NCI-H1694 (cell line): ENCODE data around the gene LYST.
"Not testable (repeated sequence)": the region's sequence is repeated elsewhere in the genome, so short reads cannot be mapped to it uniquely, and the experiment has no call there.

Experiments
- DNase-seq: peaks from one replicate; lab custom pipeline; 2025; lab: John Stamatoyannopoulos, UW

Gene LYST

DNA sequence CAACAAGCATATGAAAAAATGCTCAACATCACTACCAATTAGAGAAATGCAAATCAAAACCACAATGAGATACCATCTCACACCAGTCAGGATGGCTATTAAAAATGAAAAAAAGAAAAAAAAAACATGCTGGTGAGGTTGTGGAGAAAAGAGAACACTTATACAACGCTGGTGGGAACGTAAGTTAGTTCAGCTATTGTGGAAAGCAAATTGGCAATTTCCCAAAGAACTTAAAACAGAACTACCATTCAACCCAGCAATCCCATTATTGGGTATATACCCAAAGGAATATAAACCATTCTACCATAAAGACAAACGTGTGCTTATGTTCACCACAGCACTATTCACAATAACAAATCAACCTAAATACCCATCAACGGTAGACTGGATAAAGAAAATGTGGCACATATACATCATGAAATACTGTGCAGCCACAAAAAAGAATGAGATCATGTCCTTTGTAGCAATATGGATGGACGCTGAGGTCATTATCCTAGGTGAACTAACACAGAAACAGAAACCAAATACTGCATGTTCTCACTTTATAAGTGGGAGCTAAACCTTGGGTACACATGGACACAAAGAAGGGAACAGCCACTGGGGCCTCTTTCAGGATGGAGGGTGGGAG is 49.5 kb downstream of the LYST start:
- no peak for DNase-seq

DNA sequence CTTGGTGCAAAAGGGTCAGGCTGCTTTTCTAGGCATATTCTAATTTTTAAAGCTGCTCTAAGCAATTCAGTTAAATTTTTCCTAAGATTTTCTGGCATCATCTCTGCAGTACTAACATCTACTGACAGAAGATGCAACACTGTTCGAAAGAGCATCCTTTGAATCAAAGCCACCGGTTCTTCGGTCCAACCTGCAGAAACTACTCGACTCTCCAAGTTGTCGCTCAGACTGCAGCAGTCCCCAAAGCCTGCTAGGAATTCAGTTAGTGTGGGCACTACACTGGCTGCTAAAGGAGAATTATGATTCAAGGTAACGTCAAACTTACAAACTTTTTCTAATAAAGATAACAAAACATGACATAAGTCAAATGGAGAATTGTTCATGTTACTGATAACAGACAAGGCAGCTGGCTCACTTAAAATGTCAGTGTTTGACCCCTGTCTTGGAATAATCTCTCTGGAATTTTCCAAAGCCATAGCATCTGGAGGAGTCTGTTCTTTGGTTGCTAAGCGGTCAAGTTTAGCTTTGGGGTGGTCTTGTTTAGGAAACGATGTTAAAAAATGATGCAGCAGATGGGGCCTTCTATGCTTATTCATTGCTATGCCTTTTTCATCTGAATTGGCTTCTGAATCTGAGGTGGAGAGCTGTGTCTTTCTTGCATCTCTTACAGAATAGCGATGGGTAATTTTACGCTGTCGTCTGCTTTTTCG is 56.9 kb downstream of the LYST start:
- DNase-seq: no peak

DNA sequence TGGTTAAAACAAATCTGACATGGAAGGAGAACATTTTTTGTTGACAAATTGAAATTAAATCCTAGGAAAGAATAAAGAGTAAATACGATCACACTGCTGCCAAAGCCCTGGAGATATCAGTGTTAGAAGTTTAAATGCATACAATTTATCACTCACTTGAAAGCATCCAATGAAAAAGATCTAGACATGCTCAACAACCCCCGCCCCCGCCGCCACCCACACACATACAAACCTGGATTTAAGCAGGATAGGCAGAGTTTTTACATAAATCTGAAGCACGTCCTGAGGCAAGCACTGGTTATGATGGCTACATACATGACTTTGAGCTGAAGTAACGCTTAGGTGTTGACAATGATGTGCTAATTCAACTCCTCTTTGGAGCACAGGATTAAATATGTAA is 58.5 kb downstream of the LYST start:
- no peak for DNase-seq

DNA sequence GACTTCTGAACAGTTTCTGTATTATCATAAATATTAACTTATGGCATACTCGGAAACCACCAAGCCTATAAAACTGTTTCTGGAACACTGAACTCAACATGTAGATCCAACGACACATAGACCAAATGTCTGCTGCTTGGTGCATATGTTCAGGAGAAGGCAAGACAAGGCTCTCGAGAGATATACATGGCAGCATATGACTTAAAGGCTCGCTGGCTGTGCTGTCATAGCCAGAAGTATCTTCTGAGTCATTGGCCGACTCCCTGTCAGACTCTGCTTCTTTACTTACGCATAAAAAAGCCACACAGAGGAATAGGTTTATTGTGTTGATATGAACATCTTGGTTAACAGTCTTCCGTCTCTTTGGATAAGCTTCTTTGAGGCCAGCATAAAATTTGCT is 60.6 kb downstream of the LYST start:
- no peak for DNase-seq

DNA sequence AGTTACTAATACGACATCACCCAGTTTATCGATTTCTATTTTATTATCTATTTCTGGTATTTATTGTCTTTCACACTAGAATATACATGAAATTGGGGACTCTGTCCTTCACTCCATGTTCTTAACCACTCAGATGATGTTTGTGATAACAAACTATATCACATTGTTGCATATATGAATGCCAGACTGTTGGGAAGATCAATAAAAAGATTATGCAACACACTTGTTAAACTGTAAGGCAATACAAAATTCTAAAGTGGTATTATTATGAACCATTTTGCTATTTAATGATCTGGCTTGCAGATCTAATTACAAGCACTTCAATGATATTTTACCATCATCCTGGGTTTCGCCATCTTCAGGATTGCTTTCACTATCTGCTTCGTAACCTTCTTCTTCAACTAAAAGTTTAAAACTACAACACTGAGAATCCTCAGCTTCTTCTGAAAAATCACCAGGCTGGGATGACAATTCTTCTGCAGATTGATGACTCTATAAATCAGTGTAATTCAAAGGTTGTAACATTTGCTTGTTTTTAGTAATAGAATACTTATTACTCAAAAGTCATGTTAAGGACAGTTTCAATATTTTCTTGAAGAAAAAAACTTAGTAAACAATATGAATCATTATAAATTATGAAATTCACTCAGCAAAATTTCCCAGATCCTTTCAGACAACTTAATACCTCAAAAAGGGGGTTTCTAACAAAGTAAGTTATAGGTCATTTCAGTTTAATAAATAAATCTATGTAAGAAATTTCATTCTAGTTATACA is 63.9 kb downstream of the LYST start:
- no peak for DNase-seq

DNA sequence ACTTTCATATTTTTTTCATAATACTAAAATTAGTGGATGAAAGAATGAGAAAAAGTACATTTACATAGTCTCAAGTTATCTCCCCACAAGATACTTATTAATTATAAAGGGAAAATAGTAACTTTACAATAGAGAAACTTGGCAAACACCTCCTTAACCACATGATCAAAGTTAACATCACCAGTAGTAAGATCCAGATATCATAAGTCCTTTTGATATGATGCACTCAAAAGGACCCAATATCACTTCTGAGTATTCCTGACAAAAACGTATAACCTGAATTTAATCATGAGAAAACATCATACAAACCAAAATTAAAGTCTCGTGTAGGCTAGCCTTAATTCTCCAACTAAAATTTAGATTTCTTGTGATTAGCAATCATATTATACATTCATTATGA is 67.4 kb downstream of the LYST start:
- DNase-seq: no peak

DNA sequence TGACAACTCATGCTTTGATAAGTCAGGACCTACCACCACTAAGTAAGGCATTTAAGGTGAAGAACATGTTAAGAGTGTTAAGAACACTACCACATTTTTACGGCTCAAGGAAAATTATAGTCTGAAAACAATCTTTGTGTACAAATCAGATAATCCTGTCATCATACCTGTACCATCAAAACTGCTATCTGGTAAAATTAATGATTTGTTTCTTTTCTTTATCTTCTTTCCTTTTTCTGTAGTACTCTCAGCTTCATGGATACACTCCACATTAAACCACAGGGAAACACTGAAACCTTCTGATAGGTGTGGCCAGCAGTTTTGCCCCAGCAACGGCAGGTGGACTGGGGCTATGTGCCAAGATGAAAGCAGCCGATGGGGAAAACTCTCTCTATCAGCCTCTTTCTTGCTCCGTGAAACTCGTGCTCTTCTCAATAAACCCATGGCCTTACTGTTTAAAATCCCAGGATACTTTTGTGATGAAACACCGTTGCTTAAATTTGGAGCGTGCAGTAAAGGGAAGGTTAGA is 75.1 kb downstream of the LYST start:
- DNase-seq: no peak

DNA sequence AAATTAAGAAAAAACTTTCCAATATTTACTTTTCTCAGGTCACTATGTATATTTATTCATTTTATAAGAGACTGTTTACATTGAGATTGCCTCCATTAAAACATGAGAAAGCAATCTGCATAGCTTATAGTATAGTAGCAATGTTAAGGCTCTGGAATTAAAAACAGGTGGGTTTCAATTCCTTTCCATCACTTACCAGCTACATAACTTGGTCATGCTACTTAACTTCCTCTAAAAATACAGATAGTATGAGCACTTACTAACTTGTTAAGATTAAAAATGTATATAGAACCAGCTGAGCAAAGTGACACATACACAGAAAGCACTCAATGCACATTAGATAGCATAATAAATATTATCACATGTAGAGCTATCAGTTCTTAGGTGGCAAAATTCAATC is 76.6 kb downstream of the LYST start:
- no peak for DNase-seq

DNA sequence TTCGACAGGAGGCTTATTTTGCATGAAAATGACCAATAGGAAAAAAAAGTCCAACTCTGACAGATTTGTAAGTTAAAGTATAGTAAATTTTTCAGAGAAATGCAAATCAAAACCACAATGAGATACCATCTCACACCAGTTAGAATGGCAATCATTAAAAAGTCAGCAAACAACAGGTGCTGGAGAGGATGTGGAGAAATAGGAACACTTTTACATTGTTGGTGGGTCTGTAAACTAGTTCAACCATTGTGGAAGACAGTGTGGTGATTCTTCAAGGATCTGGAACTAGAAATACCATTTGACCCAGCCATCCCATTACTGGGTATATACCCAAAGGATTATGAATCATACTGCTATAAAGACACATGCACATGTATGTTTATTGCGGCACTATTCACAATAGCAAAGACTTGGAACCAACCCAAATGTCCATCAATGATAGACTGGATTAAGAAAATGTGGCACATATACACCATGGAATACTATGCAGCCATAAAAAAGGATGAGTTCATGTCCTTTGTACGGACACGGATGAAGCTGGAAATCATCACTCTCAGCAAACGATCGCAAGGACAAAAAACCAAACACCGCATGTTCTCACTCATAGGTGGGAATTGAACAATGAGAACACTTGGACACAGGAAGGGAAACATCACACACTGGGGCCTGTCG is 80.3 kb downstream of the LYST start:
- not testable (repeated sequence) for DNase-seq

DNA sequence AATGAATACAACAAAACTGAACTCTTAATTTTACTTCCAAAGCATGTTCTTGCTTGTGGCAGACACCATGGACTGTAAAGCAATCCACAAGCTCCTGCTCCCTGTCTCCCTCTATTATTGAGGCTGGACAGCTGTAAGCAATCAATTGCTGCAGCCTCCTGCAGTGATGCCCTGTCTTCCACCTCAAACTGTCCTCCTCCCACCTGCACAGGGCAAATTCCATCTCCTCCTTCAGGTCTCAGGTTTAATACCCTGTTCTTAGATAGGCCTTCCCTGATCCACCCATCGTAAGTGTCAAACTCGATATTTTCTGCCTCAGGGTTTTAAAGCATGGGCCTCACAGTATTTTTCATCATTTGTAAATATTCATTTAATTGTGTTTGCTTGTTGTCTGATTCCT is 81.8 kb downstream of the LYST start:
- DNase-seq: no peak

DNA sequence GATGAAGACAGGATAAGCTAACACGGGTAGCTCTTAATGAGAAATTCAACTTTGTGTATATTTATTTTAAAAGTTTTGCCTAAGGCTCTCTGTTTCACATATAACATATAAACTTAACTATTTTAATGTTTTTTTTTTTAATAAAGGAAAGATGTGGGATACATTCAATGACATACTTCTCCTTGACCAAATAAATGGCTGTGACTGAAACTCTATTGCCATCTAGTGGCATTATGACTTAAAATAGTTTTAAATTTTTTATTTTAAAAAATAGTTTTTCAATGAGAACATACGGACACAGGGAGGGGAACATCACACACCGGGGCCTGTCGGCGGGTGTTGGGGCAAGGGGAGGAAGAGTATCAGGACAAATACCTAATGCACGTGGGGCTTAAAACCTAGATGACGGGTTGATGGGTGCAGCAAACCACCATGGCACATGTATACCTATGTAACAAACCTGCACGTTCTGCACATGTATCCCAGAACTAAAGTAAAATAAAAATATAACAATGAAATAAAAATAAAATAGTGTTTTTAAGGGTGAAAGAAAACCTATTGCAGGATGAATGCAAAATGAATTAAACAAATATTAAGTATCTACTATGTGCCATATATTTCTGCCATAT is 83.4 kb downstream of the LYST start:
- DNase-seq: peak; percentile 77

DNA sequence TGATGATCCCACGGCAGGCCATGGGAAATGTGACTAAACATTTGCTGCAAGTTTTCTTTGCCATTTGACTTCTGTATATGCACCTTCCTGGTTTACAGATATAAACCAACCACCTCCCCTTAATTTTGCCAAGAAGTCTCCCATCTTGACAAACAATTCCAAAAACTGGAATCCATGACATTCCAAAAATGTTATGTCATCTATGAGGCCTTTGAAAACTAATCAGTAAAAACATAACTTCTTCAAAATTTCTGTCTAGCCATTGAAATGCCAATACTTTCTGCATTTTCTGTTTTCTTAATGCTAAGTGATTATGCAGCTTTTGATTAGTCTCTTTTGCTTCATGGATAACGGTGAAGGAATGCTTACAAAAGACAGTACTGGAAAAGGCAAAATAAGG is 84.1 kb downstream of the LYST start:
- DNase-seq: no peak

DNA sequence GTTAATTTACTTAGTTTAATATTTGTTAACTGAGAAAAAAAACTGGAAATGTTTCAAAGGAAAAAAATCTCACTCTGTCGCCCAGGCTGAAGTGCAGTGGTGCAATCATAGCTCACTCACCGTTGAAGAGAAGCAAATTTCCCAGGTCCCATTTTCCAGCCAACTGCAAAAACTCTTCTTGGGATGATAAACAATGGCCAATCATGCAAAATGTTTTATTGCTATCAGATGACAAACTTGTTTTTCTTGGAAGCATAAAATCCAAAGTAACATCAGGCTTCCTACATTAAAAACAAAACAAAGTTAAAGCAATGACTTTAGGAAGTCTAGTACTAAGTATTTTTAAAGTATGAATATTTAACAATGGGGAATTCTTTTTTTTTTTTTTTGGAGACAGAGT is 84.9 kb downstream of the LYST start:
- DNase-seq: no peak

DNA sequence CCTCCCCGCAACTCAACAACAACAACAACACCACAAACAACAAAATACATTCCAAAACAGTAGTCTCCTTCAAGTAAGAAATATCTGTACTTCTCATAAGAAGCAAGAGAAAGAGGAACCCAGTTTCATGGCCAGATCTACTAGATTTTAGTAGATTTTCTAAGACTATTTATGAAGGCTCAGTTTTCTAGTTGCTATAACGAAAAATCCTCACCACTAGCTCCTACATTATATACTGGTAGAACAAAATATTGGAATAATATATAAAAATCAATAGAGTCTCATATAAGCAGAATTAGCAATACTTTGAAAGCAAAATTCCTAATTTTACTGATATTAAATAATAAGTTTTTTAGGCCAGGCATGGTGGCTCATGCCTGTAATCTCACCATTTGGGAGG is 86.9 kb downstream of the LYST start:
- DNase-seq: no peak

DNA sequence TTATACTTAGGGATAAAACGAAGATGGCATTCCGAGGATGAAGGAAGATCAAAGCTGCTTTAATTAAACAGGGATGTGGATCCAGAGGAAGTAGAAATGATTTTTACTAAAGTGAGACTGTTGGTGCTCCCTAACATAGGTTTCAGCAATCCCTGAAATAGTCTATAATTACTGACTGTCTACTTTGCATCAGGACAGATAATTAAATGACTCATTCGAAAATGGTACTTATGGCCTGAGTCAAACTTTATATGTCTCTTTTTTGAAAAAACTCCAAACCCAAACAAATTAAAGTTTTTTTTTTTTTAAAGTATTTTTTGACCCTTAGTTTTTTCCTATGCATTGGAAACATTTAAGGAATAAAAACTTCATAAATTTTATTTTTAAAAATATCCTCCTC is 90.3 kb downstream of the LYST start:
- no peak for DNase-seq

DNA sequence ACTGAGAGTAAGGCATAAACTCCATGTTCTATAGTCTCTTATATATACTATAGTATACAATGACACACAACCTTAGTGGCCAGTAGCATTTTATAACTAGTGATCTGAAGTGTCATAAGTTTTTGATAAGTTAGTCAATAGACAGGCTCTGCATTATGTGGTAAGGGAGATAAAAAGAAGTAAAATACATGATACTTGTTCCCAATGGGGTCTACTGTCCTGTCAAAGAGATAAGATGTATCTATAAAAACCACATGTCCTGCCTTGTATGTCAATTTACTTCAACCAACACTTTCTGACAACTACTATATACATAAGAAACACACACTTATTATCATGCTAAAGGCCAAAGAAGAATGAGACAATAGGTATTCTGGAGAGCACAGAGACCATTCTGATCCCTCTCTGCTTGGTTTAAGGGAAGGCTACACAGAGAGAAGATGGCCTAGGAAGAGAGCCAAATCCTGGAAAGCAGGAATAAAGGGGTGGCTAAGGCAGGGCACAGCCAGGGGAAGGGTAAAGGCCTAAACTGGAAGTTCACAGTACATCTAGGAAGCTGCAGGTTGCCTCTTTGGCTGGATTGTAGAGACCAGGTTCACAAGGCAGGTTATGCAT is 91.4 kb downstream of the LYST start:
- DNase-seq: no peak

DNA sequence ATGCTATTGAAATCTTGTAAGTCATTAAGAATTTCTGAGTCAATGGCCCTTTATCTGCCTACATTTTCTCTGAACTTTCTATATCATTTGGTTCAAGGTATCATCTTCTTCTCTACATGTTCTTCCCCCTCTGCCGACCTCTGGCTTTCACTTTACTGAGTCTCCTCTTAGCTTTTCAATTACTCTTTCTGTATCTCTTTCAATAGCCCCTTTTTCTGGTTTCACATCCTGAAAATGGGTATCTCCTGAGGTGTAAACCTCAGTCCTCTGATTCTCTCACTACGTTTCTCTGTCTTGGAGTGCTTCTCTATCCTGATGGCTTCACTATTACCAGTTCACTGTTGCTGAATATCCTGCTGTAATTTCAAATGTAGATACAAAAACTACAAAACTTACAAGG is 98.9 kb downstream of the LYST start:
- DNase-seq: no peak

DNA sequence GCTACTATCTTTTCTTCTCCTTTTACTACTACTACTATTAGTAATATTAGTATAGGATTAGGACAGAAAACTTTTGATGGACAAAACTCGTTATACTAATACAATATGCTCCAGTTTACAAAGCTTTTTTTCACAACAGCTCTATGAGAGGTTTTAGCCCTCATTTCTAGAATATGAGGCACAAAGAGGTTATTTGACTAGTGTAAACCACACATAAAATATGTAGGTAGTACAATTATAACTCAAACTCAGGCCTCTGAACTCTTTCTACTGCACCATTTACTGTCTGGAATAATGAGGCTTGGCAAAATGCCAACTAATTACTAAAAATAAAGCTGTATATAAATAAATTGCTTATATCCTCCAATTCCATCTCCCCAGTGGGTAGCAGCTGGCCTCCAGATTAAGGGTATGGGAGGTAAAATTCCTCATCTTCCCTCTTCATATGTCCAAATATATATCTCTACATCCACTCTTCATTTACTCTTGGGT is 99.9 kb downstream of the LYST start:
- peak; percentile 4 for DNase-seq

DNA sequence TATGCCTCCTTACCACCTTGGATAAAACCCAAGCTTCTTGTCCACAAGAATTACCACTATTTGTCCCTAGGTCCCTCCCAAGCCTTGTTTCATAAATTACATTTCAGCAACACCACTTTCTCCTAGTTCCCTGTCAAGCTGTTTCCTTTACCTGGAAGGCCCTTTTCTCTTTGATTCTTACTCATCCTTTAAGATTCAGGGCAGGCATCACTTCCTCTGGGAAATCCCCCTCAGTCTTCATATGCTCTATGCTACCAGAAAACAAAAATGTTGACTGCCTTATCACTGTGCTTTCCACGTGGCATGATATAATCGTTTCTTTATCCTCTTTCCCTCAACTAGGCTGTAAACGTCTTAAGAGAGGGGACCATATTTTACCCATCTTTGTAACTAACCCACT is 102.7 kb downstream of the LYST start:
- no peak for DNase-seq

DNA sequence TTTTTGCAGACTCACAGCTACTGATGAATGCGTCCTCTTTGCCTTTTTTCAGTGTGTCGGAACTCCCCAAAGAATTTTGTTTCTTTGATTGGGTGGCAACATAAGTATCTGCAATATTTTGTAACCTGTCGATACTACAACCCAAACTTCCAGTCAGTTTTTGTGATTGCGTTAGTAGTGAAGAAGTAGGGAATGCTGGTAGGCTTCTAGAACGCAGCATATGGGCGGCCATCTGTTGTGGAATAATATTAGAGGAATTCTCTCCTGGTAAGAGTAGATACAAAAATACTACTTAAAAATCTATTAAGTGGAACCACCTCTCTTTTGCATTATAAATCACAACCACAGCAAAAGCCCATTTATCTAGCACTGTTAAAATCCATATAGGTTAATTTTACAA is 107.4 kb downstream of the LYST start:
- DNase-seq: peak; percentile 88

DNA sequence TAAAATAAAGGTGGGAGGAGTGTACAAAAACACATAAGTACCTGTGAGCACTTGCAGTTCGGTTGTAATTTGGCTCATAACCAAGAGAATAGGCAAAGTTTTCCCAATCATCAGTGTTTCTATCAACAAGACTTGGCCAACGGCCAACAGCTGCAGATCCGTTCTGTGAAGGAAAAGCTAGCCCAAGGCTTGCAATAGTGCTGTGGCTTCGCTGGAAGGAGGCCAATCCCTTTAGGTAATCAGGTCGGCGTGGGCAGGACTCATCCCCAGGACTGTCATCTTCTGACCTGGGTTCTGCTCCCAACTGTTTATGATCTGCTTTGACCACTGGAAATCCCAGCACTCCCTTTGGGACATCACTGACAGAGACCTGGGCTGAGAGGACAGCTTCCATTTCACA is 107.8 kb downstream of the LYST start:
- peak; percentile 72 for DNase-seq
